PFSK-1 (cell line): ENCODE data around the gene ANHX.

Source experiments
- POLR2AphosphoS5 ChIP-seq: IDR thresholded peaks from 2 replicates; pipeline ENCODE4 v1.6.1; 2012; ENCODE audit warnings: low read depth, mild to moderate bottlenecking, control low read depth, low read length, moderate library complexity
- REST ChIP-seq, 2 experiments: IDR thresholded peaks; 2 replicates each; pipeline versions ENCODE4 v1.6.1 to v1.8.0; 2011 to 2012; ENCODE audit warnings: low read depth in 2 of 2, low read length in 2 of 2, control low read depth in 1 of 2, inconsistent platforms in 1 of 2, mild to moderate bottlenecking in 1 of 2, moderate library complexity in 1 of 2; ENCODE audit not compliant: insufficient read depth in 1 of 2
- SIN3A ChIP-seq: IDR thresholded peaks from 2 replicates; pipeline ENCODE4 v1.6.1; 2012; ENCODE audit warnings: mild to moderate bottlenecking, low read length, moderate library complexity, borderline replicate concordance; ENCODE audit not compliant: insufficient read depth
- TAF1 ChIP-seq: IDR thresholded peaks from 2 replicates; pipeline ENCODE4 v1.6.1; 2012; ENCODE audit warnings: low read length, control low read depth, borderline replicate concordance; ENCODE audit not compliant: insufficient read depth

- TF ChIP-seq REST (IDR thresholded peaks at IDR 0.05; ENCODE audit: insufficient read depth in 1 of 2, low read depth in 2 of 2, low read length in 2 of 2) = no peak
- TF ChIP-seq POLR2AphosphoS5 = no peak
- no peak for TF ChIP-seq TAF1
- TF ChIP-seq SIN3A = no peak
Observed at GRCh38 chr12:133203344-133204263, 32.1 kb downstream of the ANHX start.
